Hepatocyte (in vitro differentiated cells): ENCODE results near the gene POLR1D.

Experiments used
- CTCF ChIP-seq: fragments of 200-600 bp; sonication (generic); IDR thresholded peaks from 2 replicates; pipeline ENCODE4 v1.5.1; 2016; ENCODE audit warnings: antibody characterized with exemption, mild to moderate bottlenecking; ENCODE audit not compliant: poor library complexity
- EZH2 ChIP-seq: fragments of 200-600 bp; sonication (generic); IDR thresholded peaks from 2 replicates; pipeline ENCODE4 v1.6.1; 2016; ENCODE audit warnings: antibody characterized with exemption, mild to moderate bottlenecking, borderline replicate concordance
- EZH2phosphoT487 ChIP-seq: fragments of 200-600 bp; sonication (generic); IDR thresholded peaks from one replicate; pipeline ENCODE4 v1.6.1; 2018; ENCODE audit warnings: antibody characterized with exemption, mild to moderate bottlenecking, low read depth, moderate library complexity; ENCODE audit not compliant: unreplicated experiment, severe bottlenecking

DNA sequence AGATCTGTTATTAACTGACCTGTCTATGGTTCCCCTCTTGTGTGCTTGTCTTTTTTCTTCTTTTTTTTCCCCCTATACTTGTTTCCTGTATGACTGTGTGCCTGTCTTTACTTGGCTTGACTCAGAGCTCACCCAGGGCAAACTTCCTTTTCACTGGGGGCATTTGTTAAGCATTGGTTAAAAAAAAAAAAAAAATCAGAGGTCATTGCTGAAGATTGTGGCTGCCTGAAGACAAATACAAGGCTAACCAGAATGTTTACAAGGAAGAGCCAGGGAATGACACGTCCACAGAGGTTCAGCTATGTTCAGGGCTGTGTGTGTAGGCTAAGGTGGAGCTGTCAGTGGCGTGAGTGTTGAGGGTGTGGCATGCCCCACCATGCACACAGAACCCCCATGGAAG is 48.4 kb upstream of the POLR1D start:
- no peak for TF ChIP-seq CTCF
- no peak for TF ChIP-seq EZH2phosphoT487
- no peak for TF ChIP-seq EZH2
